ENCODE results near the gene OVOL1. TPM values are rescaled to one million over a fixed set of nuclear protein-coding genes. Genes with fewer than 3 reads are reported as not detected.

OVOL1 gene
- total RNA-seq, 1 experiment from 2014 or later, result 12.7 TPM

DNA sequence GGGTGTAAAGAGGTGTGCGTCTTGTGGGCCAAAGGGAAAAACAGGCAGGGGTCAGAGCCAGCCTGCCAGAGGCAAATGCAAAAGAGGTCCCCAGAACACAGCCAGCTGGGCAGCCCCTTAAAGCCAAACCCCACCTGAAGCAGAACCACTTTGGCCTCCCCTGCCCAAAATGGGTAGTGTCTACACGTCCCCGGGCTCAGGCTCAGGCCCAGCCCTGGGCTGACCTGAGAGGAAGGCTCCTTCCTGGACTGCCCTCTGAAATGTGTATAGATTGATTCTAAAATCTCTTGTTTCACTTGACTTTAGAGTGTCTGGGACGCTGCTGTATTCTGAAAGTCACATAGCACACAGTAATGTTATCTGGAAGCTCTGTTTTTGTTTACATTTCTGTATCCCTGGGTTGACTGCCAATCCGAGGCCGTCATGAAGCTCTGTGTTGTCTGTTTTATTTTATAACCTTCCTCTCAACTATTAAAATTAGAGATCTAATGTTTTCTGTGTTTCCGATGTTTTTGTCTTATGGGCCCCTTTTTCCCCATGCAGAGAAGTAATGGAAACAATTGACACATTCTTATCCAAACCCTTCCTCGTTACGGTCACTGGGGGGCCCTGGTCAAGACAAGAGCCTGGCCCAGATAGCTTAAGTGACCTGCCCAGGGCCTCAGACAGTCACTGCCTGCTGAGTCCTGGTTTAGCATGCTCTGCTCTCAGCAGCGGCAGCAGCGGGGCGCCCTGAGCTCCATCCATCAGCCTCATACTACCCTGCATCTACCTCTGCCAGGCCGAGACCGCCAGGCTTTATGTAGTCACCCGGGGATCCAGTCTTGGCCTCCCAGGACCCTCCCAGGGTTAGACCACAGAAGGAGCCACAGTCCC is 10.1 kb downstream of the OVOL1 start:
- no TSS peak for BruUV-seq (replicated peaks)
- Mint-ChIP-seq H3K36me3 (ENCODE audit: insufficient read depth, unreplicated experiment) (peaks cover 36% of the 10 kb centered on the region), H3K4me1 (ENCODE audit: low read depth, unreplicated experiment) (peaks cover 17% of the 10 kb centered on the region), H3K27me3 (ENCODE audit: unreplicated experiment) (no peaks in the 10 kb centered on the region), H3K27ac (ENCODE audit: unreplicated experiment) (no peak overlapping the region), H3K4me3 (ENCODE audit: low read depth, unreplicated experiment) (no peak overlapping the region), H3K9me3 (ENCODE audit: low read depth, unreplicated experiment) (no peaks in the 10 kb centered on the region)
- intact Hi-C loops (cut with micrococcal nuclease; ENCODE audit: unreplicated experiment), result no loop called here
- TF ChIP-seq CTCF (IDR thresholded peaks at IDR 0.05; ENCODE audit: unreplicated experiment), result no peak
- CTCF ChIA-PET, result interaction anchor here (0.6 kb wide), 1 partner anchor 797 kb away, joined by 4 read pairs; no protein-coding TSS in a partner anchor
- no peak for DNase-seq

DNA sequence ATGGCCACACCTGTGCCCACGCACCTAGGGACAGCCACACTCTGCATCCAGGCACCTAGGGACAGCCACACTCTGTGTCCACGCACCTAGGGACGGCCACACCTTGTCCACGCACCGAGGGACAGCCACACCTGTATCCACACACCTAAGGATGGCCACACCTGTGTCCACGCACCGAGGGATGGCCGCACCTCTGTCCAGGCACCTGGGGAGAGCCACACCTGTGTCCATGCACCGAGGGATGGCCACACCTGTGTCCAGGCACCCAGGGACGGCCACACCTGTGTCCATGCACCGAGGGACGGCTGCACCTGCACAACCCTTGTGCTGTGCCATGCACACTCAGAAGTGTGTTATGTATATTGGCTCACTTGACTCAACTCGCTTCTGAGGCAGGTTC is 10.8 kb downstream of the OVOL1 start:
- no peak for TF ChIP-seq CTCF (IDR thresholded peaks at IDR 0.05; ENCODE audit: unreplicated experiment)
- peaks cover 10% of the 10 kb centered on the region for H3K4me1 Mint-ChIP-seq (ENCODE audit: low read depth, unreplicated experiment)
- DNase-seq, result no peak
- intact Hi-C loops (cut with micrococcal nuclease; ENCODE audit: unreplicated experiment), result no loop called here
- no peak overlapping the region for H3K27ac Mint-ChIP-seq (ENCODE audit: unreplicated experiment)
- BruUV-seq (replicated peaks), result no TSS peak
- CTCF ChIA-PET, result no interaction called here
- H3K9me3 Mint-ChIP-seq (ENCODE audit: low read depth, unreplicated experiment), result no peaks in the 10 kb centered on the region
- peaks cover under 1% of the 10 kb centered on the region for H3K27me3 Mint-ChIP-seq (ENCODE audit: unreplicated experiment)
- peaks cover 28% of the 10 kb centered on the region for H3K36me3 Mint-ChIP-seq (ENCODE audit: insufficient read depth, unreplicated experiment)
- H3K4me3 Mint-ChIP-seq (ENCODE audit: low read depth, unreplicated experiment), result no peak overlapping the region

GRCh38 chr11:65798882-65799281 is 12.0 kb downstream of the OVOL1 start:
- H3K36me3 Mint-ChIP-seq (ENCODE audit: insufficient read depth, unreplicated experiment), result peaks cover 22% of the 10 kb centered on the region
- TF ChIP-seq CTCF (IDR thresholded peaks at IDR 0.05; ENCODE audit: unreplicated experiment), result no peak
- no TSS peak for BruUV-seq (replicated peaks)
- intact Hi-C loops (cut with micrococcal nuclease; ENCODE audit: unreplicated experiment), result no loop called here
- no peak overlapping the region for H3K27ac Mint-ChIP-seq (ENCODE audit: unreplicated experiment)
- peaks cover 12% of the 10 kb centered on the region for H3K27me3 Mint-ChIP-seq (ENCODE audit: unreplicated experiment)
- CTCF ChIA-PET, result interaction anchor here (0.7 kb wide), 1 partner anchor 29 kb away, joined by 3 read pairs; no protein-coding TSS in a partner anchor
- no peaks in the 10 kb centered on the region for H3K4me1 Mint-ChIP-seq (ENCODE audit: low read depth, unreplicated experiment)
- DNase-seq, result no peak
- H3K9me3 Mint-ChIP-seq (ENCODE audit: low read depth, unreplicated experiment), result no peaks in the 10 kb centered on the region
- no peak overlapping the region for H3K4me3 Mint-ChIP-seq (ENCODE audit: low read depth, unreplicated experiment)

DNA sequence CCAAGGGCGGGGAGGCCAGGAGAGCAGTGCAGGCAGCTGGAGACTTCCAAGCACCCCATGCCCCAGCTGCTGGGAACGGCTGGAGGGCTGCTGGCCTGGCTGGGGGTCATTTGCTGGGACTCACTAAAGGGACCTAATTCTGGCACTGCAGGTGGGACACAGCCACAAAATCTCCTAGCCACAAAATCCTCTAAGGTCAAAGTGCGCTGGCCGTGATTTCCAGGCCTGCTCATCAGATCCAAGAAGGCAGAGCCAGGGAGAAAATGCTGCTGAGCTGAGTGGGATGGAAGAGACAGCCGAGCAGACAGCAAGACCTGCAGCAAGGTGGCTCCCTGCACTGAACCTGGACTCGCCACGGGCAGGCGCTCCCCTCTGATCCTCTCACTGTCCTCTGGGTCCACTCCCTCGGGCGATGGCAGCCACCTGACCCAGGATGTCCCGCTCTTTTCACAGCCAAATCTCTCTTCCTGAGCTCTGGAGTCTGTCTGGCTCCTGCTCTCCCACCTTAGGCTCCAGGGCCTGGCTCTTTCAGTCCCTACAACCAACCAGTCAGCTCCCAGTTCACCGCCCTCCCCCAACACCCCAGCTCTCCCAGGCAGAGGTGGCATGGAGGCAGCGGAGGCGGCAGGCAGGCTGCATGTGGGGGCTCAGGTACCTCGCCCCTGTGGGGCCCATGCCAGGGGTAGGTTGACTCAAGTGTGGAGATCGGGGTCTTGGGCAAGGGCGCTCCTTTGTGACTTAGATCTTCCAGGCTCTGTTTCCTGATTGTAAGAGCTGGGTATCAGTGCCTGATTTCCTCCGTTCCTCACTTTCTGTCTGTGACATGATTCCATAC is 14.5 kb downstream of the OVOL1 start:
- no peak for DNase-seq
- TF ChIP-seq CTCF (IDR thresholded peaks at IDR 0.05; ENCODE audit: unreplicated experiment), result no peak
- Mint-ChIP-seq H3K9me3 (ENCODE audit: low read depth, unreplicated experiment) (no peaks in the 10 kb centered on the region), H3K27ac (ENCODE audit: unreplicated experiment) (no peak overlapping the region), H3K36me3 (ENCODE audit: insufficient read depth, unreplicated experiment) (peaks cover 1% of the 10 kb centered on the region), H3K4me3 (ENCODE audit: low read depth, unreplicated experiment) (no peak overlapping the region), H3K4me1 (ENCODE audit: low read depth, unreplicated experiment) (no peaks in the 10 kb centered on the region), H3K27me3 (ENCODE audit: unreplicated experiment) (peaks cover 17% of the 10 kb centered on the region)
- no TSS peak for BruUV-seq (replicated peaks)
- CTCF ChIA-PET, result interaction anchor here (1.1 to 1.5 kb wide), 2 partner anchors 11 to 21 kb away, joined by 3 read pairs; no protein-coding TSS in a partner anchor
- intact Hi-C loops (cut with micrococcal nuclease; ENCODE audit: unreplicated experiment), result no loop called here
